GM21381 (cell line): ENCODE results near the gene CNST.
"Not testable (repeated sequence)": the region's sequence is repeated elsewhere in the genome, so short reads cannot be mapped to it uniquely, and the experiment has no call there.

Source experiments
- ATAC-seq: cut with Tn5 transposase; IDR thresholded peaks from one replicate; pipeline ENCODE4 v1.9.1; 2021; ENCODE audit warnings: mild to moderate bottlenecking, moderate library complexity; ENCODE audit not compliant: unreplicated experiment

The CNST gene

DNA sequence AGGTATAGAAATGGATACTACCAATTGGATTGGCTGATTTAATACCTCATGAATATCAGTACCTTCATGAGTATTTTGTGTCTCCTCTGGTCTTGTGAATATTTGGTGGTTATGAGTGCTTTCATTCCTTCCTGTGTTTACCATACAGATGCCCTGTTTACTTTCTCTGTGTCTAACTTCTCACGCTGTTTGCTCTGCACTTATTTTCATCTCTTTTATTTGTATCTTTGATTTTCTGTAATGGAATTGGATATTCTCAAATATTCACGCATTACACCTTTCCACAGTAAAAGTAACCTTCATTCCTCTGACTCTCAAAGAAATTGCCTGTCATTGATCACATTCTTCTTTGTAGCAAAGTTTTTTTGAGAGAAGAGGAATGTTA, 16.8 kb downstream of the CNST start:
- no peak for ATAC-seq

- ATAC-seq: no peak
These were observed 17.4 kb downstream of the CNST start for GRCh38 chr1:246583448-246584185.

- no peak for ATAC-seq
These were observed 20.8 kb downstream of the CNST start for GRCh38 chr1:246587032-246587431.

GRCh38 chr1:246587606-246588005, 21.4 kb downstream of the CNST start:
- no peak for ATAC-seq

GRCh38 chr1:246588159-246588721, 22.0 kb downstream of the CNST start:
- ATAC-seq: no peak

GRCh38 chr1:246589919-246590318, 23.7 kb downstream of the CNST start:
- ATAC-seq: not testable (repeated sequence)

GRCh38 chr1:246591047-246591446, 24.8 kb downstream of the CNST start:
- peak; percentile 38 for ATAC-seq

- ATAC-seq: peak; percentile 96
These were observed 25.2 kb downstream of the CNST start for GRCh38 chr1:246591504-246591903.

DNA sequence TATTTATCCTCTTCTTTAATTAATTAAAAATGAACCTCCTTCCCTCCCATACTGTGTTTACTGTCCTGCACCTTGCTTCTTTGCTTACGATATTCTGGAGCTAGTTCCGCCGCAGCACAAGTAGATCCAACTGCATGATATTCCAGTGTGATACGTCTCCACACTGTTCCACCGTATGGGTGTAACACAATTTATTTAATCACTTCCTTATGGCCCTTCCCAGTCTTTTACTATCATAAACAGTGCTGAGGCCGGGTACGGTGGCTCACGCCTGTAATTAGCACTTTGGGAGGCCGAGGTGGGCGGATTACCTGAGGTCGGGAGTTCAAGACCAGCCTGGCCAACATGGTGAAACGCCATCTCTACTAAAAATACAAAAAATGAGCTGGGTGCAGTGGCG, 25.7 kb downstream of the CNST start:
- ATAC-seq: peak; percentile 1

- ATAC-seq: no peak
These were observed 26.4 kb downstream of the CNST start for GRCh38 chr1:246592695-246593094.

DNA sequence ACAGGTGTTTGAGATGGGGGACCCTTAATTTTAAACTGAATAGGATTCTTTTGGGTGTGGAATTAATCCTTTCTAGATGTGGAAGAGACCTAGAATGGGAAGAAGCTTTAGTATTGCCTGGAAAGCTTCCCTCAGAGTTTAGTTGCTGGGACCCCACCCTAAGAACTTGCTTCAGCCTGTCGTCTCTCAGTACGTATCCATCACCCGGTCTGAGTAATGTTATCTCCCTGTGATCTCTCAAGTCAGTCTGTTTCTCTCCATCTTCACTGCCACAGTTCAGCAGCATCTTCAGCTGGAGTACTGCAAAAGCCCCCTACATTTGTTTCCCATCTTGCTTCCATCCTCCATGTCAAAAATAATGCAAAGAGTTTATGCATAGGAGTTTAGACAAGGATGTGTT, 28.9 kb downstream of the CNST start:
- ATAC-seq: no peak

GRCh38 chr1:246597340-246597739, 31.1 kb downstream of the CNST start:
- ATAC-seq: no peak

DNA sequence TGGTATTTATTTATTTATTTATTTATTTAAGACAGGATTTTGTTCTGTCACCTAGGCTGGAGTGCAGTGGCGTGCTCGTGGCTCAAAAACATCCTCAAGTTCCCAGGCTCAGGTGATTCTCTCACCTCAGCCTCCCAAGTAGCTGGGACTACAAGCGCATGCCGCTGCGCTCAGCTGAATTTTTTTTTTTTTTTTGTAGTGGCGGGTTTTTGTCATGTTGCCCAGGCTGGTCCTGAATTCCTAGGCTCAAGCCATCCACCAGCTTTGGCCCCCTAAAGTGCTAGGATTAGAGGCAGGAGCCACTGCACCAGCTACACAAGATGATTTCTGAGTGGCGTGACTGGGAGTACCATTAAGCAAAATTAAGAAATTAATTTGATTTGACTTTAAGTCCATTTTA, 31.7 kb downstream of the CNST start:
- ATAC-seq: no peak

DNA sequence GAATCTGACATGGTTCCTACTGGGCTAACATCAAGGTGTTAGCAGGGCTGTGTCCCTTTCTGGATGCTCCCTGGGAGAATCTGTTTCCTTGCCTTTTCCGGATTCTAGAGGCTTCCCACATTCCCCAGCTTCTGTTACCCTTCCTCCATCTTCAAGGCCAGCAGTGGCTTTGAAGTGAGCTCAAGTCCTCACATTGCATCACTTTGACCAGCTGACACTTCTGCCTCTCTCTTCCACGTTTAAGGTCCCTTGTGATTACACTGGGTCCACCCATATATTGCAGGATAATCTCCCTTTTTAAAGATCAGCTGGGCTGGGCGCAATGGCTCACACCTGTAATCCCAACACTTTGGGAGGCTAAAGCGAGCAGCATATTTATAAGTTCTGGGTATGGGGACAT, 33.1 kb downstream of the CNST start:
- ATAC-seq: no peak

GRCh38 chr1:246600579-246600978, 34.3 kb downstream of the CNST start:
- no peak for ATAC-seq

DNA sequence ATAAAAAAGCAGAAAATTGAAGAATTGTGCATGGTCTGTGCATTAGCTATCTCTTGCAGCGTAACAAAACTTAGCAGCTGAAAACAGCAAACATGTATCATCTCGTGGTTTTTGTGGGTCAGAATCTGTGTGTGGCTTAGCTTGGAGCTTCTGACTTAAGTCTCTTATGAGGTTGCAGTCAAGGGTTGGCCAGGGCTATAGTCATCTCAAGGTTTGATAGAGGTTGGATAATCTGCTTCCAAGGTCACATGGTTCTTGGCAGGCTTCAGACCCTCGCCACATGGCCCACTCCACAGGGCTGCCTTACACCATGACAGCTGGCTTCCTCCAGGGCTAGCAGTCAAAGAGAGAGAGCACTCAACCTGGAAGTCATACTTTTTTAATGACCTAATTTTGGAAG, 35.9 kb downstream of the CNST start:
- ATAC-seq: no peak

- not testable (repeated sequence) for ATAC-seq
These were observed 39.0 kb downstream of the CNST start for GRCh38 chr1:246605231-246605630.

DNA sequence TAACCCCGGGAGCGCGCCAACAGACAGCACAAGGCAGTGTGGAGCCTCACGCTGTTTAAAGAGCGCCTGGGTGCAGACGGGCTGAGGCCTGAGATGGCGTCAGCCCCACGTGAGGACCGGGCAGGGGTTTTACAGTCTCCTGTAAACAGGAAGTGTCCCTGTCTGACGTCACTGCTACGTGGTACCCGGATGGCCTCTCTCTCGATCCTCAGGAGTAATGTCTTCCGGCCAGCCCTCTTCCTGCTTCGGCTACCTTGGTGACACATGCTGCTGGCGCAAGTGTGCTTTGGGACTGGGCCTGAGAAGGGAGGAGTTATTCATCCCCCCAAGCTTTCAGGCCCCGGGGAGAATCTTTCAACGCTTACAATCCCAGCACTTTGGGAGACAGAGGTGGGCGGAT, 41.2 kb downstream of the CNST start:
- ATAC-seq: no peak

- no peak for ATAC-seq
These were observed 42.5 kb downstream of the CNST start for GRCh38 chr1:246608616-246609376.

DNA sequence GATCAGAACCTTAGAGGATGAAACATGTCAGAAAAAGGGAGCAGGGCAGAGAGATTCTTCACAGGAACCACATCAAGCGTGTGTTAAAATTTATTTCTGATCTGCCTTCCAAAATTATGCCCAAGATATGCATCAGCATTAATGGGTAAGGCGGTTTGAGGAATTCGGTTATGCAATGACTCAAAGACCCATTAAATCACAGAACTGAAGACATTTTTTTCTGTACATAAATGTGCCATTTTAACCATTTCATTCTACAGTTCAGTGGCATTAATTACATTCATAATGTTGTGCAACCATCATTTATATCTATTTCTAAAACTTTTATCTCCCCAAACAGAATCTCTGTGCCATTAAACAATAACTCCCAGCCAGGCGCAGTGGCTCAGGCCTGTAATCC, 43.4 kb downstream of the CNST start:
- ATAC-seq: no peak

GRCh38 chr1:246613096-246613758, 47.0 kb downstream of the CNST start:
- no peak for ATAC-seq

GRCh38 chr1:246617156-246617555, 50.9 kb downstream of the CNST start:
- no peak for ATAC-seq
